ENCODE measurements around the gene SFI1. TPM values are rescaled to one million over a fixed set of nuclear protein-coding genes. Genes with fewer than 3 reads are reported as not detected.
"Not testable (repeated sequence)": the region's sequence is repeated elsewhere in the genome, so short reads cannot be mapped to it uniquely, and the experiment has no call there.

The SFI1 gene
- total RNA-seq, 6 donors from 2014 or later: 21.0 to 166 (median 51.7) TPM

DNA sequence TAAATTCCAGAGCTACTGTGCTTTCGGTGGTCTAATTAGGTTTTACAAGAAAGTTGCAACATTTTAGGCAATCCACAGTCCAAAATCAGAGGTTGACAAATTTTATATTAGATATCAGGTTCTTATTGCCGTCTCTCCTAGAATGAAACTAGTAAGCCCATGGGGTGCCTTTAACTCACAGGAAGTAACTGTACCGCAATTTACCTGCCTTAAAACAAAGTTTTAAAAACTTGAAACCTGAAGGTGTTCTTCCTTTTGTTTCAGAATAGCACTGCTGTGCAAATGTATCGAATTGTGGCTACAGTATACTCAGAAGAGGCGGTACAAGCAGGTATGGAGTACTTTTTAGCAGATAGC is 88.4 kb downstream of the SFI1 start:
- H3K4me3 ChIP-seq: no peak overlapping the region
- WGBS, 2 donors: 82 to 87% methylated on average over 5 of the region's 5 CpGs
- no peaks in the 10 kb centered on the region for H3K4me1 ChIP-seq
- no peaks in the 10 kb centered on the region for H3K27me3 ChIP-seq
- peaks cover 0 to 44% (median 8%) of the 10 kb centered on the region in 4 donors for H3K36me3 ChIP-seq
- ATAC-seq (ENCODE audit: low FRiP score in 2 of 2): no peak
- no peaks in the 10 kb centered on the region for H3K9me3 ChIP-seq
- no peak for TF ChIP-seq POLR2A (IDR thresholded peaks at IDR 0.05)
- TF ChIP-seq, protein P1, sequence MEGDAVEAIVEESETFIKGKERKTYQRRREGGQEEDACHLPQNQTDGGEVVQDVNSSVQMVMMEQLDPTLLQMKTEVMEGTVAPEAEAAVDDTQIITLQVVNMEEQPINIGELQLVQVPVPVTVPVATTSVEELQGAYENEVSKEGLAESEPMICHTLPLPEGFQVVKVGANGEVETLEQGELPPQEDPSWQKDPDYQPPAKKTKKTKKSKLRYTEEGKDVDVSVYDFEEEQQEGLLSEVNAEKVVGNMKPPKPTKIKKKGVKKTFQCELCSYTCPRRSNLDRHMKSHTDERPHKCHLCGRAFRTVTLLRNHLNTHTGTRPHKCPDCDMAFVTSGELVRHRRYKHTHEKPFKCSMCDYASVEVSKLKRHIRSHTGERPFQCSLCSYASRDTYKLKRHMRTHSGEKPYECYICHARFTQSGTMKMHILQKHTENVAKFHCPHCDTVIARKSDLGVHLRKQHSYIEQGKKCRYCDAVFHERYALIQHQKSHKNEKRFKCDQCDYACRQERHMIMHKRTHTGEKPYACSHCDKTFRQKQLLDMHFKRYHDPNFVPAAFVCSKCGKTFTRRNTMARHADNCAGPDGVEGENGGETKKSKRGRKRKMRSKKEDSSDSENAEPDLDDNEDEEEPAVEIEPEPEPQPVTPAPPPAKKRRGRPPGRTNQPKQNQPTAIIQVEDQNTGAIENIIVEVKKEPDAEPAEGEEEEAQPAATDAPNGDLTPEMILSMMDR (IDR thresholded peaks at IDR 0.05): no peak
- TF ChIP-seq POLR2AphosphoS5 (IDR thresholded peaks at IDR 0.05): no peak
- TF ChIP-seq EP300 (IDR thresholded peaks at IDR 0.05): no peak
- H3K27ac ChIP-seq: peak overlapping the region in 1 of 4 donors; percentile 57
- DNase-seq: no peak

DNA sequence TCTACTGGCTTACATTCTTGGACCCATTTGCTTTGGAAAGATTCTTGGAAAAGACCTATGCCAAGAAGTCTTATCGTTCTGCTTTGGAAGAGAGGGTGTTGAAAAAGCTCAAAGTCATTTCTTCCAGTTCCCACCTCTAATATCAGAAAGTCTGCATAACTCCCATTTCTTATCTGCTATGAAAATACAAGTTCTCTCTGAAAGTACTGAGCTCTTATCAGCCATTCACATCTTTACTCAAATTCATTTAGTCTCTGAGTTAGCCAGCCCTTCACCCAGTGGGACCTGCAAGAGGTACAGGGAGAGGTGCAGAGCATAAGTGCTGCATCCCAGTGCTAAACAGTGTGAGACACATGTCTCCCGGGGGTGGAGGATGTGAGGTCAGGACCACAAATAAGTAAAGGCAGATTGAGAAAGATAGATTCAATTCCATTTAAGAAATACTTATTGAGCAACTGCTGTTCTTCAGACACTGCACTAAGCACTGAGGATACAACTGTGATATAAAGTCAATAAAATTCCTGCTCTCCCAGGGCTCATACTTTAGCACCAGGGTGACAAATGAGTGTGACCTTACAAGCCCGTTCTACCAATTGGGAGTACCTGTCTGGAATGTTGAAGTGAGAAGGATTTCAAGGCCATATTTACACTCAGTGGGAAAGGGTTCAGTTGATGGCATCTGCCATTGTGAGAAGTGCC is 89.0 kb downstream of the SFI1 start:
- peak; percentile 37 to 69 for ATAC-seq (ENCODE audit: low FRiP score in 2 of 2)
- 53 to 68% methylated on average over 3 of the region's 3 CpGs for WGBS, 2 donors
- peaks cover 0 to 44% (median 8%) of the 10 kb centered on the region in 4 donors for H3K36me3 ChIP-seq

DNA sequence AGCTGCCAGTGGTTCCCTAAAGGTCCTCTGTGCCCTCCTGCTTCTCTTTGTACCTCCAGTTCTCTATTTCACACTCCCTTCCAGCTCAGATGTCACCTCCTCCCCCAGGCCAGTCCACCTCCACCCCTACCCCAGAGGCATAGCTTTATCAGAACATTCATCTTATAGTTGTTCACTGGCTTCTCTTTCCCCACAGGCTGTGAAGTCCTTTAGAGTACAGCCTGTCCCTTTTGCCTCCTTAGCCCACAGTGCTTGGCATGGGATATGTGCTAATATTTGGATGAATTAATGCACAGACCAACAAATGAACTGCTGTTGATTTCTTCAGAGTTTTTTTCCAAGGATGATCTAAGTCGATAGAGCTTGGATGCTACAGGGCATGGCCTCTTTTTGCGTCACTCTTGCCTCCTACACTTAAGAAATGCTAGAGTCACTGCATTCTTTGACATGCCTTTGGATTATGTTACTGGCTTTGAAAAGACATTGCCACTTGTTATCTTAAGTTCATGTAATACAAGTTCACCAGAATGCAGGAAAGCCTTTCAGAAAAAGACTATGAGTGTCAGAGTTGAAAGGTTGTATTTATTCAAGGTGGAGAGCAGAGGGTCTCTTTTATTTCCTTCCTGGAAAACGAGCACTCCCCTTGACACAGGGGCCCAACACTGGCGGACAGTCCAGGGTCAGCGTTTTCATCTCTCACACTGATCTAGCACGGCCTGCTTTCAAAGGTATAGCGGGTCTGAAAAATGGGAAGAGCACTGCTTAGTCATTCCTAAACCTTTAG is 90.0 kb downstream of the SFI1 start:
- TF ChIP-seq POLR2A (IDR thresholded peaks at IDR 0.05): no peak
- TF ChIP-seq, protein P1 (IDR thresholded peaks at IDR 0.05): no peak
- peak; percentile 22 to 25 for TF ChIP-seq POLR2AphosphoS5 (IDR thresholded peaks at IDR 0.05)
- TF ChIP-seq EP300 (IDR thresholded peaks at IDR 0.05): peak in 2 of 4 donors; percentile 3 to 13
- Histone ChIP-seq H3K9me3 (no peaks in the 10 kb centered on the region), H3K36me3 (peaks cover 0 to 44% (median 8%) of the 10 kb centered on the region in 4 donors), H3K27ac (peak overlapping the region in 3 of 4 donors; percentile 43 to 69 (median 57)), H3K4me1 (no peaks in the 10 kb centered on the region), H3K4me3 (no peak overlapping the region), H3K27me3 (no peaks in the 10 kb centered on the region)
- no peak for DNase-seq
- 79 to 80% methylated on average over 7 of the region's 7 CpGs for WGBS, 2 donors
- ATAC-seq (ENCODE audit: low FRiP score in 2 of 2): peak; percentile 73 to 82

More for the DNA sequence above, 89.0 kb downstream of the SFI1 start:
- H3K4me1 ChIP-seq: no peaks in the 10 kb centered on the region
- no peak for TF ChIP-seq POLR2AphosphoS5 (IDR thresholded peaks at IDR 0.05)
- no peak for TF ChIP-seq EP300 (IDR thresholded peaks at IDR 0.05)
- TF ChIP-seq, protein P1 (IDR thresholded peaks at IDR 0.05): no peak
- no peak for TF ChIP-seq POLR2A (IDR thresholded peaks at IDR 0.05)
- H3K27ac ChIP-seq: peak overlapping the region in 3 of 4 donors; percentile 43 to 69 (median 57)
- H3K9me3 ChIP-seq: no peaks in the 10 kb centered on the region
- no peak overlapping the region for H3K4me3 ChIP-seq
- DNase-seq: no peak
- H3K27me3 ChIP-seq: no peaks in the 10 kb centered on the region

- ATAC-seq (ENCODE audit: low FRiP score in 2 of 2) (no peak), DNase-seq (no peak)
- no peaks in the 10 kb centered on the region for H3K9me3 ChIP-seq
- TF ChIP-seq, protein P1 (IDR thresholded peaks at IDR 0.05): no peak
- no peak for TF ChIP-seq POLR2AphosphoS5 (IDR thresholded peaks at IDR 0.05)
- no peak for TF ChIP-seq POLR2A (IDR thresholded peaks at IDR 0.05)
- no peak for TF ChIP-seq EP300 (IDR thresholded peaks at IDR 0.05)
- peaks cover 0 to 39% (median 8%) of the 10 kb centered on the region in 4 donors for H3K36me3 ChIP-seq
- no peaks in the 10 kb centered on the region for H3K27me3 ChIP-seq
- no peak overlapping the region for H3K4me3 ChIP-seq
- no peak overlapping the region for H3K27ac ChIP-seq
- no peaks in the 10 kb centered on the region for H3K4me1 ChIP-seq
- WGBS, 2 donors: 78 to 84% methylated on average over 6 of the region's 6 CpGs
Measured at GRCh38 chr22:31588970-31589675, 92.8 kb downstream of the SFI1 start.

DNA sequence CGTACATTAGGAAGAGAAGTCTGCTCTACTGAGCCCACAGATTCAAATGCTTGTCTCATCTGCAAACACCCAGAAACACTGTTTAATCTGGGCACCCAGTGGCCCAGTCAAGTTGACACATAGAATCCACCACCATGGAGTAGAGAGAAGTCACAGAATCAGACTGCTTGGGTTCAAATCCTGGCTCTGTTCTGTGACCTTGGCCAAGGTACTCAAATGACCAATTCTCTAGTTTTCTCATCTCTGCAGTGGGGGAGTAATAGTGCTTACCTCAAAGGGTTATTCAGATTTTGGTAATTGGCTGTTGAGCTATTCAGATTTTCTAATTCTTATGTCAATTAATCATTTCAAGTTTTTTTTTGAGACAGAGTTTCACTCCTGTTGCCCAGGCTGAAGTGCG is 93.8 kb downstream of the SFI1 start:
- not testable (repeated sequence) for H3K27ac ChIP-seq; DNase-seq; H3K27me3 ChIP-seq; H3K4me3 ChIP-seq; H3K9me3 ChIP-seq; ATAC-seq (ENCODE audit: low FRiP score in 2 of 2); H3K4me1 ChIP-seq
- WGBS, 2 donors: 86% methylated on average over 1 of the region's 2 CpGs; no CpG with 5 or more reads in 1 of the 2 donors
- peaks cover 0 to 34% (median 5%) of the 10 kb centered on the region in 4 donors for H3K36me3 ChIP-seq
